ENCODE results near the gene MKLN1. TPM values are rescaled to one million over a fixed set of nuclear protein-coding genes. Genes with fewer than 3 reads are reported as not detected.
A peak's percentile ranks its signal among the peaks of the same experiment; 100 is the strongest.

MKLN1 gene
- total RNA-seq, 1 experiment from 2014 or later, result 34.3 TPM

DNA sequence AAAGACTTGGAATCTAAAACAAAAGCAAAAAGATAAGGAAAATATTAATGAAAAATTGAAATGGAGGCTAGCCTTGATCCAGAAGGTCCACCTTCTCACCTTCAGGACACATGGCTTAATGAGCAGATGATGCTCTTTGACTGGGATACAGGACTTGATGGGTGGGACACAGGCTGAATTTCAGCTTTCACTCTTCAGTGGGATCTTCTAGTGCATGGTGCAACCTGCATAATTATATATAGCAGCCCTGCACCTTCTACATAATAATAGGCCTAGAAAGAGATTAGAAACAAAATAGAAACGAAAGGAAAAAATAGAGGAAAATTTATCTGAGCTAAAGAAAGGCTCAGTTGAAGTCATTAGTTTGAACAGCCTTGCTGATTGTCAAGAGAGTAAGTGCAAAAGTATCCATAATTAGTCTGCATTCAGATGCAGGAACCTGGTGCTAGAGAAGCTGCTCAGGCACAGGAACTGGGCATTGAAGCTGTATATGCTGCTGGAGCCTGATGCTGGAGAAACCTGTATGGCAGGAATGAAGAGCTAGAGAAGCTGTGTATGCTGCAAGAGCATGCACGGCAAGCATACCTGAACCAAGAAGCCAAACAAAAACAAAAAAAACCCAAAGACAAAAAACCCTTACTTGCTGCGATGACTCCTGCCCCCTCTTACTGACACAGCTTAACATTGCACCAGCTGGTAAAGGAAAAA, 19.4 kb downstream of the MKLN1 start:
- H3T11ph ChIP-seq (ENCODE audit: low read length), result no peak overlapping the region
- no peak overlapping the region for H3K14ac ChIP-seq (ENCODE audit: insufficient read depth, low read length)
- H3K27me3 Mint-ChIP-seq (ENCODE audit: low read depth), result no peaks in the 10 kb centered on the region
- no peak overlapping the region for H2BK120ac ChIP-seq (ENCODE audit: low read depth, low read length, poor library complexity, severe bottlenecking)
- H3K56ac ChIP-seq (ENCODE audit: insufficient read length, low read depth, low read length), result no peak overlapping the region
- no peak overlapping the region for H3K18ac ChIP-seq (ENCODE audit: insufficient read length, low read depth, low read length)
- no peak overlapping the region for H2AFZ ChIP-seq (ENCODE audit: low read length)
- H4K20me1 ChIP-seq (ENCODE audit: control insufficient read depth, insufficient read depth, insufficient read length), result no peaks in the 10 kb centered on the region
- H3K9me3 ChIP-seq (ENCODE audit: control insufficient read depth, low read depth, low read length), result no peaks in the 10 kb centered on the region
- no peak overlapping the region for H2BK12ac ChIP-seq (ENCODE audit: insufficient read length, low read depth, low read length)
- peaks cover 16% of the 10 kb centered on the region; the same call in 1 of the 2 replicates for H3K79me2 ChIP-seq (ENCODE audit: insufficient read depth, low read length)
- H3K36me3 Mint-ChIP-seq (ENCODE audit: insufficient read depth in 1 of 3, low read depth in 3 of 3), result peaks cover 7 to 17% (median 13%) of the 10 kb centered on the region in 3 experiments; a peak in 6 of 7 replicates
- H3K4me3 Mint-ChIP-seq, result peak overlapping the region in 1 of 2 experiments; percentile 61; a peak in 2 of 5 replicates
- H3K4ac ChIP-seq (ENCODE audit: low read depth, low read length), result no peak overlapping the region
- no peaks in the 10 kb centered on the region for H3K27me3 ChIP-seq (ENCODE audit: insufficient read depth, low read length)
- H3K4me1 Mint-ChIP-seq, result peaks cover 18 to 21% of the 10 kb centered on the region in 2 experiments
- no peak overlapping the region for H4K5ac ChIP-seq (ENCODE audit: insufficient read length, low read depth, low read length)
- no peak overlapping the region for H2BK15ac ChIP-seq (ENCODE audit: low read depth, low read length)
- no peak overlapping the region for H3K23ac ChIP-seq (ENCODE audit: insufficient read length, low read depth, low read length)
- peaks cover 4% of the 10 kb centered on the region for H3K4me1 ChIP-seq (ENCODE audit: insufficient read depth, low read length)
- H2BK20ac ChIP-seq (ENCODE audit: low read depth, low read length, poor library complexity, severe bottlenecking), result no peak overlapping the region
- no peak overlapping the region for H2AK5ac ChIP-seq (ENCODE audit: insufficient read length, low read length)
- H3K9ac ChIP-seq (ENCODE audit: extremely low read depth, insufficient read length, low read length), result no peak overlapping the region
- no peaks in the 10 kb centered on the region; a peak in 1 of 5 replicates for H3K9me3 Mint-ChIP-seq
- peaks cover 10% of the 10 kb centered on the region for H3K79me1 ChIP-seq (ENCODE audit: insufficient read depth, low read depth, low read length, poor library complexity, severe bottlenecking)
- WGBS (ENCODE audit: extremely low coverage, insufficient read length, low lambda C conversion rate), result no CpG with 5 or more reads among the region's 3 CpGs
- H3K27ac ChIP-seq (ENCODE audit: insufficient read length, low read depth, low read length), result peak overlapping the region; percentile 10
- DNase-seq, result peak; percentile 74
- H4K8ac ChIP-seq (replicated peaks; ENCODE audit: insufficient read length, low read depth, low read length), result no peak overlapping the region
- H3K27ac Mint-ChIP-seq, result peak overlapping the region; percentile 76 to 96 (median 93)
- TF ChIP-seq, protein P1, sequence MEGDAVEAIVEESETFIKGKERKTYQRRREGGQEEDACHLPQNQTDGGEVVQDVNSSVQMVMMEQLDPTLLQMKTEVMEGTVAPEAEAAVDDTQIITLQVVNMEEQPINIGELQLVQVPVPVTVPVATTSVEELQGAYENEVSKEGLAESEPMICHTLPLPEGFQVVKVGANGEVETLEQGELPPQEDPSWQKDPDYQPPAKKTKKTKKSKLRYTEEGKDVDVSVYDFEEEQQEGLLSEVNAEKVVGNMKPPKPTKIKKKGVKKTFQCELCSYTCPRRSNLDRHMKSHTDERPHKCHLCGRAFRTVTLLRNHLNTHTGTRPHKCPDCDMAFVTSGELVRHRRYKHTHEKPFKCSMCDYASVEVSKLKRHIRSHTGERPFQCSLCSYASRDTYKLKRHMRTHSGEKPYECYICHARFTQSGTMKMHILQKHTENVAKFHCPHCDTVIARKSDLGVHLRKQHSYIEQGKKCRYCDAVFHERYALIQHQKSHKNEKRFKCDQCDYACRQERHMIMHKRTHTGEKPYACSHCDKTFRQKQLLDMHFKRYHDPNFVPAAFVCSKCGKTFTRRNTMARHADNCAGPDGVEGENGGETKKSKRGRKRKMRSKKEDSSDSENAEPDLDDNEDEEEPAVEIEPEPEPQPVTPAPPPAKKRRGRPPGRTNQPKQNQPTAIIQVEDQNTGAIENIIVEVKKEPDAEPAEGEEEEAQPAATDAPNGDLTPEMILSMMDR (conservative IDR thresholded peaks at IDR 0.05), result no peak
- H2BK5ac ChIP-seq (ENCODE audit: insufficient read length, low read length), result no peak overlapping the region
- H3K23me2 ChIP-seq (ENCODE audit: insufficient read length, low read depth, low read length, poor library complexity, severe bottlenecking), result no peaks in the 10 kb centered on the region
- H4K91ac ChIP-seq (ENCODE audit: insufficient read length, low read depth, low read length), result no peak overlapping the region
- H3K4me2 ChIP-seq (ENCODE audit: insufficient read depth, insufficient read length, low read length), result no peak overlapping the region
